GM12891 (cell line): ENCODE measurements around the gene AP1G1.

ENCODE experiments used
- PAX5 ChIP-seq: IDR thresholded peaks from 2 replicates; pipeline ENCODE4 v1.6.1; 2011; ENCODE audit warnings: low read length, moderate library complexity, mild to moderate bottlenecking; ENCODE audit not compliant: insufficient read depth, severe bottlenecking
- POLR2A ChIP-seq: IDR thresholded peaks from 2 replicates; pipeline ENCODE4 v1.6.1; 2011; ENCODE audit warnings: low read depth, low read length, control low read depth
- POLR2AphosphoS5 ChIP-seq: IDR thresholded peaks from 2 replicates; pipeline ENCODE4 v1.6.1; 2011; ENCODE audit warnings: low read depth, low read length, control low read depth
- POU2F2 ChIP-seq: IDR thresholded peaks from 2 replicates; pipeline ENCODE4 v1.6.1; 2011; ENCODE audit warnings: low read depth, mild to moderate bottlenecking, control low read depth, low read length, moderate library complexity
- SPI1 ChIP-seq: IDR thresholded peaks from 2 replicates; pipeline ENCODE4 v1.6.1; 2011; ENCODE audit warnings: low read depth, low read length, control low read depth
- TAF1 ChIP-seq: IDR thresholded peaks from 2 replicates; pipeline ENCODE4 v1.6.1; 2011; ENCODE audit warnings: low read depth, low read length, control low read depth

GRCh38 chr16:71846431-71846830 is 37.8 kb upstream of the AP1G1 start:
- TF ChIP-seq POLR2AphosphoS5 (no peak), POLR2A (no peak), TAF1 (no peak), POU2F2 (no peak), PAX5 (no peak), SPI1 (no peak)
